Measurements from ENCODE around the gene ZNF778. TPM values are rescaled to one million over a fixed set of nuclear protein-coding genes. Genes with fewer than 3 reads are reported as not detected.

ZNF778 gene
- total and polyA plus RNA-seq, 2 donors (not counting 1 experiment from before 2014, with no cell fraction given): 4.3 to 9.4 TPM

DNA sequence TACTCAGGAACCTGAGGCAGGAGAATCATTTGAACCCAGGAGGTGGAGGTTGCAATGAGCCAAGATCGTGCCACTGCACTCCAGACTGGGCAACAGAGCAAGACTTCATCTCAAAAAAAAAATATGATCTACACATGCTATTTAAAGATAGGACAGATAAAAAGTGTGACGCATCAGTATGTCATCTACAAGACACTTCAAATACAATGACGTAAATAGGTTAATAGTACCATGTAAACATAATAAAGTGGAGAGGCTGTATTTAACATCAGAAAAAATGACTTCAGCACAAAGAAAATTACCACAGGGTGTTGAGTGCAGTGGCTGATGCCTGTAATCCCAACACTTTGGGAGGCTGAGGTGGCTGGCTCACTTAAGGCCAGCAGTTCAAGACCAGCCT is 20.2 kb downstream of the ZNF778 start:
- no peak for DNase-seq (ENCODE audit: low read depth in 2 of 2)
- H3K9me3 ChIP-seq (ENCODE audit: control insufficient read depth, insufficient read depth, low read depth, low read length): no peaks in the 10 kb centered on the region
- TF ChIP-seq CTCF (conservative IDR thresholded peaks at IDR 0.05 in 1 of 2, IDR thresholded peaks at IDR 0.05 in 1 of 2; ENCODE audit: low read depth in 1 of 2, low read length in 2 of 2): no peak
- TF ChIP-seq EZH2 (IDR thresholded peaks at IDR 0.05; ENCODE audit: low read length, missing control alignments): no peak
- no peaks in the 10 kb centered on the region for H4K20me1 ChIP-seq (ENCODE audit: control insufficient read depth, extremely low read depth, insufficient read depth, low read length)
- H3K27ac ChIP-seq (ENCODE audit: insufficient read depth, low read length): no peak overlapping the region
- H3K4me2 ChIP-seq (ENCODE audit: extremely low read depth, insufficient read depth, low read length): no peak overlapping the region
- peaks cover 9% of the 10 kb centered on the region for H3K36me3 ChIP-seq (ENCODE audit: control insufficient read depth, insufficient read depth, low read length)
- H3K4me1 ChIP-seq (ENCODE audit: control insufficient read depth, extremely low read depth, insufficient read depth, low read length): peaks cover 2% of the 10 kb centered on the region
- peaks cover 1% of the 10 kb centered on the region for H3K79me2 ChIP-seq (ENCODE audit: control insufficient read depth, insufficient read depth, low read length)
- no peak overlapping the region for H2AFZ ChIP-seq (ENCODE audit: low read length)
- no peaks in the 10 kb centered on the region for H3K27me3 ChIP-seq (ENCODE audit: control insufficient read depth, insufficient read depth, low read length)
- H3K4me3 ChIP-seq (replicated peaks in 1 of 4; ENCODE audit: control extremely low read depth in 1 of 4, insufficient read depth in 1 of 4, low read depth in 3 of 4, low read length in 4 of 4): no peak overlapping the region
- H3K9ac ChIP-seq (ENCODE audit: insufficient read depth, low read length): no peak overlapping the region

- peak overlapping the region; percentile 93 for H3K27ac ChIP-seq (ENCODE audit: insufficient read depth, low read length)
- DNase-seq (ENCODE audit: low read depth in 2 of 2): peak; percentile 79 to 81
- TF ChIP-seq EZH2 (IDR thresholded peaks at IDR 0.05; ENCODE audit: low read length, missing control alignments) (no peak), CTCF (conservative IDR thresholded peaks at IDR 0.05 in 1 of 2, IDR thresholded peaks at IDR 0.05 in 1 of 2; ENCODE audit: low read depth in 1 of 2, low read length in 2 of 2) (no peak)
- H3K79me2 ChIP-seq (ENCODE audit: control insufficient read depth, insufficient read depth, low read length): peaks cover 1% of the 10 kb centered on the region
- H3K4me1 ChIP-seq (ENCODE audit: control insufficient read depth, extremely low read depth, insufficient read depth, low read length): peaks cover 2% of the 10 kb centered on the region
- H3K4me2 ChIP-seq (ENCODE audit: extremely low read depth, insufficient read depth, low read length): peak overlapping the region; percentile 92
- H3K9me3 ChIP-seq (ENCODE audit: control insufficient read depth, insufficient read depth, low read depth, low read length): no peaks in the 10 kb centered on the region
- H3K27me3 ChIP-seq (ENCODE audit: control insufficient read depth, insufficient read depth, low read length): no peaks in the 10 kb centered on the region
- H3K4me3 ChIP-seq (replicated peaks in 1 of 4; ENCODE audit: control extremely low read depth in 1 of 4, insufficient read depth in 1 of 4, low read depth in 3 of 4, low read length in 4 of 4): peak overlapping the region; percentile 61 to 97 (median 90)
- peak overlapping the region; percentile 99 for H3K9ac ChIP-seq (ENCODE audit: insufficient read depth, low read length)
- H4K20me1 ChIP-seq (ENCODE audit: control insufficient read depth, extremely low read depth, insufficient read depth, low read length): no peaks in the 10 kb centered on the region
- H3K36me3 ChIP-seq (ENCODE audit: control insufficient read depth, insufficient read depth, low read length): no peaks in the 10 kb centered on the region
- peak overlapping the region; percentile 46 for H2AFZ ChIP-seq (ENCODE audit: low read length)
Observed at GRCh38 chr16:89241187-89242007, 23.9 kb downstream of the ZNF778 start.

DNA sequence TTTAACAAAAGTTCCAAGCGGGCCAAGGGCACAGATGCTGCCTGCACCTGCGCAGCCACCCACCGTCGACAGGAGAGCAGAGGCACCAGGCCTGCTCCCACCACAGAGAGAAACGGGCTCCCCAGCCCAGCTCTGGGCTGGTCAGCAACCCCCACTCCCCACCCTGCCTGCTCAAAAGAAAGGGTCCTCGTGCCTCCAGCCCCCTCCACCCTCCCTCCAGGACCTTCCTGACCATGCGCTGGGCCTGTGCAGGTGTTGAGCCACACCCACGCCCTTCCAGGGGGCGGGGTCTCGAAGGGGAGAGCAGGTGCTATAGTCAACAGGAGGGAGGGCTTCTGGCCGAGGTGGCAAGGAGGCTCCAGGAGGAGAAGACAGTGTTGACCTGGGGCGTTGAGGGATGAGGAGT is 25.3 kb downstream of the ZNF778 start:
- Histone ChIP-seq H3K4me2 (ENCODE audit: extremely low read depth, insufficient read depth, low read length) (no peak overlapping the region), H3K9me3 (ENCODE audit: control insufficient read depth, insufficient read depth, low read depth, low read length) (no peaks in the 10 kb centered on the region), H3K4me3 (replicated peaks in 1 of 4; ENCODE audit: control extremely low read depth in 1 of 4, insufficient read depth in 1 of 4, low read depth in 3 of 4, low read length in 4 of 4) (no peak overlapping the region), H3K27me3 (ENCODE audit: control insufficient read depth, insufficient read depth, low read length) (no peaks in the 10 kb centered on the region), H3K4me1 (ENCODE audit: control insufficient read depth, extremely low read depth, insufficient read depth, low read length) (peaks cover 6% of the 10 kb centered on the region), H4K20me1 (ENCODE audit: control insufficient read depth, extremely low read depth, insufficient read depth, low read length) (no peaks in the 10 kb centered on the region), H3K27ac (ENCODE audit: insufficient read depth, low read length) (no peak overlapping the region), H2AFZ (ENCODE audit: low read length) (no peak overlapping the region), H3K9ac (ENCODE audit: insufficient read depth, low read length) (no peak overlapping the region), H3K36me3 (ENCODE audit: control insufficient read depth, insufficient read depth, low read length) (no peaks in the 10 kb centered on the region), H3K79me2 (ENCODE audit: control insufficient read depth, insufficient read depth, low read length) (peaks cover 1% of the 10 kb centered on the region)
- TF ChIP-seq CTCF (conservative IDR thresholded peaks at IDR 0.05 in 1 of 2, IDR thresholded peaks at IDR 0.05 in 1 of 2; ENCODE audit: low read depth in 1 of 2, low read length in 2 of 2): no peak
- no peak for TF ChIP-seq EZH2 (IDR thresholded peaks at IDR 0.05; ENCODE audit: low read length, missing control alignments)
- DNase-seq (ENCODE audit: low read depth in 2 of 2): no peak
